GM12891 (cell line): Measurements from ENCODE around the gene RAPGEF5.

Experiments used
- PAX5 ChIP-seq: IDR thresholded peaks from 2 replicates; pipeline ENCODE4 v1.6.1; 2011; ENCODE audit warnings: low read length, moderate library complexity, mild to moderate bottlenecking; ENCODE audit not compliant: insufficient read depth, severe bottlenecking
- POLR2A ChIP-seq: IDR thresholded peaks from 2 replicates; pipeline ENCODE4 v1.6.1; 2011; ENCODE audit warnings: low read depth, low read length, control low read depth
- POLR2AphosphoS5 ChIP-seq: IDR thresholded peaks from 2 replicates; pipeline ENCODE4 v1.6.1; 2011; ENCODE audit warnings: low read depth, low read length, control low read depth
- SPI1 ChIP-seq: IDR thresholded peaks from 2 replicates; pipeline ENCODE4 v1.6.1; 2011; ENCODE audit warnings: low read depth, low read length, control low read depth
- TAF1 ChIP-seq: IDR thresholded peaks from 2 replicates; pipeline ENCODE4 v1.6.1; 2011; ENCODE audit warnings: low read depth, low read length, control low read depth

DNA sequence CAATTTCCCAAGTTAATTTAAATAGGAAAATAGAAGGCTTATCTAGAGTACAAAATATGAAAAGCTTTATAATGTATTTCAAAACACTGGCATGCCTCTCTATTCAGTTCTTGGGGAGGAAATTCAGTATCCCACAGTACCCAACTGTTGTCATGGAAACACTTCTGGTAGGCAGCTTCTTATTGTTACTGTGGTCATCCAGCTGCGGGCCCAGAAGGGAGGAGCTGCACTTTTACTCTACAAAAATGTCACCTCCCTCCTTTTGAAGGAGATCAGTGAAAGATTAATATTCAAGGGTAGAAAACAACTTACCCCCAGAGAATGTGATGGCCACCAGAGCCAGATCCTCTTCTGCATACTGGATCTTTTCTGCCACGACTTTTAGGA is 202.8 kb downstream of the RAPGEF5 start:
- TF ChIP-seq TAF1 (no peak), POLR2A (no peak), PAX5 (no peak), POLR2AphosphoS5 (no peak), SPI1 (no peak)
